SK-N-SH (cell line): Measurements from ENCODE around the gene LAMA1.

Experiments
- CTCF ChIP-seq: fragments of 200-600 bp; sonication (generic); IDR thresholded peaks from 2 replicates; pipeline ENCODE4 v1.6.1; 2017; ENCODE audit warnings: antibody characterized with exemption, mild to moderate bottlenecking, moderate library complexity
- ELF1 ChIP-seq: IDR thresholded peaks from 2 replicates; pipeline ENCODE4 v1.4.0; 2012
- EP300 ChIP-seq, 2 experiments: IDR thresholded peaks; 2 replicates each; pipeline versions ENCODE4 v1.4.0 to v1.6.1; 2012; ENCODE audit warnings: borderline replicate concordance in 1 of 2, low read depth in 1 of 2, low read length in 1 of 2
- EZH2phosphoT487 ChIP-seq: fragments of 200-600 bp; sonication (generic); IDR thresholded peaks from 2 replicates; pipeline ENCODE4 v1.6.1; 2017; ENCODE audit warnings: low read depth, mixed run types, mild to moderate bottlenecking, antibody characterized with exemption, moderate library complexity, borderline replicate concordance
- FOSL2 ChIP-seq: IDR thresholded peaks from 2 replicates; pipeline ENCODE4 v1.4.0; 2012; ENCODE audit warnings: low read depth, mild to moderate bottlenecking, moderate library complexity, borderline replicate concordance
- FOXM1 ChIP-seq: IDR thresholded peaks from 2 replicates; pipeline ENCODE4 v1.4.0; 2012; ENCODE audit warnings: low read depth, mild to moderate bottlenecking
- JUND ChIP-seq: IDR thresholded peaks from 2 replicates; pipeline ENCODE4 v1.4.0; 2012
- MXI1 ChIP-seq: IDR thresholded peaks from 2 replicates; pipeline ENCODE4 v1.6.1; 2012; ENCODE audit warnings: mild to moderate bottlenecking, low read depth, low read length, improper control_type of control experiment
- RAD21 ChIP-seq: IDR thresholded peaks from 2 replicates; pipeline ENCODE4 v1.6.1; 2012; ENCODE audit warnings: mild to moderate bottlenecking, low read length
- RXRA ChIP-seq: IDR thresholded peaks from 2 replicates; pipeline ENCODE4 v1.4.0; 2012; ENCODE audit warnings: low read depth, mild to moderate bottlenecking, borderline replicate concordance
- TAF1 ChIP-seq: IDR thresholded peaks from 2 replicates; pipeline ENCODE4 v1.6.1; 2012; ENCODE audit warnings: low read depth, mild to moderate bottlenecking, low read length, moderate library complexity, borderline replicate concordance
- TCF12 ChIP-seq: IDR thresholded peaks from 2 replicates; pipeline ENCODE4 v1.4.0; 2012
- TEAD4 ChIP-seq: IDR thresholded peaks from 2 replicates; pipeline ENCODE4 v1.4.0; 2012; ENCODE audit warnings: mild to moderate bottlenecking, borderline replicate concordance; ENCODE audit not compliant: insufficient read depth
- YY1 ChIP-seq: IDR thresholded peaks from 2 replicates; pipeline ENCODE4 v1.4.0; 2012; ENCODE audit warnings: low read depth, mild to moderate bottlenecking

- TF ChIP-seq EP300 (IDR thresholded peaks at IDR 0.05; ENCODE audit: borderline replicate concordance in 1 of 2, low read depth in 1 of 2, low read length in 1 of 2) (no peak), CTCF (no peak), EZH2phosphoT487 (no peak), FOSL2 (no peak), TEAD4 (no peak), YY1 (no peak), ELF1 (no peak), TAF1 (no peak), FOXM1 (no peak), MXI1 (no peak), JUND (no peak), TCF12 (no peak), RAD21 (no peak), RXRA (no peak)
These were observed 123.4 kb downstream of the LAMA1 start for GRCh38 chr18:6994056-6994770.
